Loucy (cell line): Measurements from ENCODE around the gene PAXIP1.

Experiments
- CTCF ChIP-seq: fragments of 200-600 bp; sonication (generic); conservative IDR thresholded peaks from 2 replicates; pipeline ENCODE4 v1.5.1; 2014; ENCODE audit warnings: mild to moderate bottlenecking, antibody characterized with exemption, low read length
- EZH2phosphoT487 ChIP-seq: fragments of 200-600 bp; IDR thresholded peaks from 2 replicates; pipeline ENCODE4 v1.6.1; 2018; ENCODE audit warnings: antibody characterized with exemption, mild to moderate bottlenecking, moderate library complexity, borderline replicate concordance

DNA sequence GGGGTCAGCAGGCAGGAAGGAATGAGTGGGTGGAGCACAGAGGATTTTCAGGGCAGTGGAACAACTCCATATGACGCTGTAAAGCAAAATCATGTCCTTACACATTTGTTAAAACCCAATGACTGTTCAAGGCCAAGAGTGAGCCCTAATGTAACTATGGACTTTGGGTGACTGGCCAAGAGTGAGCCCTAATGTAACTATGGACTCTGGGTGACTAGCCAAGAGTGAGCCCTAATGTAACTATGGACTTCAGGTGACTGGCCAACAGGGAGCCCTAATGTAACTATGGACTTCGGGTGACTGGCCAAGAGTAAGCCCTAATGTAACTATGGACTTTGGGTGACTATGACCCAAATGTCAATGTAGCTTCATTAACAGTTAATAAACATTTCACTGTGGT, 52.0 kb downstream of the PAXIP1 start:
- TF ChIP-seq CTCF (no peak), EZH2phosphoT487 (no peak)
